IMR-90 (cell line): Measurements from ENCODE around the gene PCCA. TPM values are rescaled to one million over a fixed set of nuclear protein-coding genes. Genes with fewer than 3 reads are reported as not detected.

Experiments used
- ATAC-seq: fragments of 200-7000 bp; cut with Tn5 transposase; 2 replicates; pipeline ENCODE4 v1.9.1; 2020; ENCODE audit warnings: low read depth, mild to moderate bottlenecking, moderate library complexity
- BruUV-seq: library from RNA; stranded (reverse); fragments of 400-500 nt; replicated peaks from 2 replicates; lab custom pipeline; 2021; lab: Mats Ljungman, UMichigan
- CTCF ChIA-PET: fragments of 300-600 bp; formaldehyde crosslinking; extraction: SDS; loops from one replicate; lab custom pipeline; 2021; ENCODE audit warnings: antibody characterized with exemption; lab: Yijun Ruan, JAX
- POLR2A ChIA-PET: fragments of 300-600 bp; sonication (Branson Sonifier 250); formaldehyde crosslinking; loops from one replicate; lab custom pipeline; 2022; ENCODE audit warnings: antibody characterized with exemption; ENCODE audit not compliant: unreplicated experiment; lab: Charles Lee
- DNase-seq: peaks from one replicate; pipeline ENCODE4 v3.0.0; 2013
- H2AFZ ChIP-seq: replicated peaks from 2 replicates; pipeline ENCODE3; 2013; ENCODE audit warnings: low read length, mild to moderate bottlenecking; ENCODE audit not compliant: poor library complexity
- H2AK5ac ChIP-seq: 2 replicates; pipeline ENCODE4 v1.6.1; 2013; ENCODE audit warnings: low read depth, low read length, inconsistent platforms
- H2AK9ac ChIP-seq: replicated peaks from 2 replicates; pipeline ENCODE3; 2013; ENCODE audit warnings: mild to moderate bottlenecking, low read depth, low read length, moderate library complexity; ENCODE audit not compliant: poor library complexity
- H2BK120ac ChIP-seq: 2 replicates; pipeline ENCODE4 v1.6.1; 2013; ENCODE audit warnings: low read depth, low read length, inconsistent platforms
- H2BK15ac ChIP-seq: 3 replicates; pipeline ENCODE4 v1.6.1; 2013; ENCODE audit warnings: low read depth, low read length, inconsistent platforms
- H2BK20ac ChIP-seq: 2 replicates; pipeline ENCODE4 v1.6.1; 2013; ENCODE audit warnings: low read depth, mild to moderate bottlenecking, inconsistent platforms, low read length, moderate library complexity
- H2BK5ac ChIP-seq: 2 replicates; pipeline ENCODE4 v1.6.1; 2013; ENCODE audit warnings: mild to moderate bottlenecking, low read depth, low read length, inconsistent platforms; ENCODE audit not compliant: poor library complexity, severe bottlenecking
- H3K14ac ChIP-seq: replicated peaks from 2 replicates; pipeline ENCODE4 v1.6.1; 2013; ENCODE audit warnings: low read depth, low read length, inconsistent platforms
- H3K18ac ChIP-seq: 2 replicates; pipeline ENCODE4 v1.6.1; 2013; ENCODE audit warnings: low read depth, low read length, control low read depth
- H3K23ac ChIP-seq: 2 replicates; pipeline ENCODE4 v1.6.1; 2013; ENCODE audit warnings: low read depth, low read length, inconsistent platforms
- H3K27ac ChIP-seq: 2 replicates; pipeline ENCODE4 v1.5.1; 2013; ENCODE audit warnings: mild to moderate bottlenecking, control low read depth, low read length; ENCODE audit not compliant: insufficient read depth
- H3K27me3 ChIP-seq: 2 replicates; pipeline ENCODE4 v1.6.1; 2013; ENCODE audit warnings: low read length; ENCODE audit not compliant: control insufficient read depth, insufficient read depth
- H3K36me3 ChIP-seq: 2 replicates; pipeline ENCODE4 v1.6.1; 2013; ENCODE audit warnings: low read length, mixed read lengths; ENCODE audit not compliant: control insufficient read depth, insufficient read depth
- H3K4ac ChIP-seq: 2 replicates; pipeline ENCODE4 v1.6.1; 2013; ENCODE audit warnings: low read depth, low read length, inconsistent platforms
- H3K4me1 ChIP-seq: 2 replicates; pipeline ENCODE4 v1.6.1; 2013; ENCODE audit warnings: low read length, mixed read lengths; ENCODE audit not compliant: control insufficient read depth, insufficient read depth
- H3K4me2 ChIP-seq: 2 replicates; pipeline ENCODE4 v1.6.1; 2013; ENCODE audit warnings: low read depth, mild to moderate bottlenecking, control low read depth, low read length, moderate library complexity
- H3K4me3 ChIP-seq: 2 replicates; pipeline ENCODE4 v1.5.1; 2013; ENCODE audit warnings: low read depth, mild to moderate bottlenecking, control low read depth, low read length, moderate library complexity; ENCODE audit not compliant: insufficient read depth
- H3K56ac ChIP-seq: 2 replicates; pipeline ENCODE4 v1.6.1; 2013; ENCODE audit warnings: low read length, inconsistent platforms; ENCODE audit not compliant: insufficient read depth; ENCODE audit errors: extremely low read depth
- H3K79me1 ChIP-seq, 2 experiments: 2 replicates each; pipeline ENCODE4 v1.6.1; 2013; ENCODE audit warnings: low read length in 2 of 2, inconsistent platforms in 1 of 2, low read depth in 1 of 2
- H3K9ac ChIP-seq: 2 replicates; pipeline ENCODE4 v1.6.1; 2013; ENCODE audit warnings: low read depth, low read length, control low read depth
- H3K9me1 ChIP-seq: 2 replicates; pipeline ENCODE4 v1.6.1; 2013; ENCODE audit warnings: low read length, inconsistent platforms; ENCODE audit not compliant: insufficient read depth
- H3K9me3 ChIP-seq: 2 replicates; pipeline ENCODE4 v1.6.1; 2013; ENCODE audit warnings: low read length; ENCODE audit not compliant: control insufficient read depth, insufficient read depth
- H4K20me1 ChIP-seq: 2 replicates; pipeline ENCODE4 v1.6.1; 2013; ENCODE audit warnings: low read length, inconsistent platforms; ENCODE audit not compliant: insufficient read depth
- H4K5ac ChIP-seq: 2 replicates; pipeline ENCODE4 v1.6.1; 2013; ENCODE audit warnings: mild to moderate bottlenecking, low read depth, low read length, control low read depth
- H4K8ac ChIP-seq, 2 experiments: 2 replicates each; pipeline ENCODE4 v1.6.1; 2013; ENCODE audit warnings: low read depth in 2 of 2, low read length in 2 of 2, control low read depth in 1 of 2, inconsistent platforms in 1 of 2
- H4K91ac ChIP-seq: 2 replicates; pipeline ENCODE4 v1.6.1; 2013; ENCODE audit warnings: low read depth, low read length, inconsistent platforms; ENCODE audit not compliant: insufficient read depth
- SMC3 ChIP-seq: fragments of 150-350 bp; IDR thresholded peaks from 2 replicates; pipeline ENCODE4 v1.6.1; 2016; ENCODE audit warnings: low read depth, mild to moderate bottlenecking, antibody characterized with exemption, low read length, moderate library complexity
- WGBS, 2 experiments: methylation state at CpG; one replicate each; pipeline versions ENCODE4 v1.1.5 to v1.1.7; 2013; ENCODE audit warnings: missing lambda C conversion rate in 2 of 2; ENCODE audit not compliant: insufficient read length in 1 of 2; ENCODE audit errors: extremely low coverage in 2 of 2; 5-methylcytosine and 5-hydroxymethylcytosine counted together
- dilution Hi-C: fragments of 300-500 bp; cut with HindIII; formaldehyde crosslinking; loops from one replicate; pipeline ENCODE4 v1.14.3; 2018; ENCODE audit warnings: low sequenced_read_pairs; ENCODE audit not compliant: unreplicated experiment
- in situ Hi-C: fragments of 300-500 bp; cut with MboI; formaldehyde crosslinking; loops from 3 replicates; pipeline ENCODE4 v1.14.3; 2019; ENCODE audit warnings: low sequenced_read_pairs, inconsistent platforms, mixed read lengths
- intact Hi-C: fragments of 100-400 bp; cut with micrococcal nuclease; formaldehyde crosslinking; loops from 2 replicates; pipeline ENCODE4 v1.10.0; 2022
- polyA plus RNA-seq, 3 experiments: library from polyadenylated mRNA; depleted of rRNA; stranded (reverse); fragments of >200 nt; gene quantifications; 2 replicates each; pipeline ENCODE4 v1.2.3, GENCODE V29; 2012; ENCODE audit warnings: low replicate concordance in 1 of 3
- total RNA-seq: library from RNA; depleted of rRNA; stranded (reverse); fragments of >200 nt; gene quantifications from 2 replicates; pipeline ENCODE4 v1.2.3, GENCODE V29; 2012

PCCA gene
- total and polyA plus RNA-seq, 2 of the 4 experiments (the other 2 are of a cell fraction), result 7.6 to 24.0 TPM

DNA sequence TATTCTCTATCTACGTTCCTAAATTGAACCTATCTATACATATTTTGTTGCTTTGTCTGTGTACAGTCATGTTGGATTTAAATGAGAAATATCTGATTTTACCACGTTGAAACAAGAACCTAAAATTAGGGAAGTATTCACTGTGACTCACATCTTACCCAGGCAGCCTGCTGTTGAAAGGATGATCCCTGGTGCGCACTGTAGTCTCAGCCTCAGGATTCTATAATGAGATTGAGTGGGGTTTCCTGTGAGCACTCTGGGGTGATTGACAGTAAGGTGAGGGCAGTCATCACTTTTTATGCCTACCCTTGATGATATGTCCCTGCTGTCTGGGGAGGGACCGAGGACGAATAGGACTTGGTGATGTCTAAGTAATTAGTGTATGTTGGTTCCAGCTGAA, 35.4 kb downstream of the PCCA start:
- BruUV-seq, result no TSS peak
- ATAC-seq (peak; percentile 51), DNase-seq (peak; percentile 64)
- H2AK5ac ChIP-seq, result no peak overlapping the region
- H2BK20ac ChIP-seq, result no peak overlapping the region
- peaks cover 2% of the 10 kb centered on the region for H3K4me1 ChIP-seq
- ChIA-PET POLR2A (no interaction called here), CTCF (no interaction called here)
- peaks cover 2 to 3% of the 10 kb centered on the region in 2 experiments; a peak in 2 of 4 replicates for H3K79me1 ChIP-seq
- no peak overlapping the region for H2BK15ac ChIP-seq
- H2BK120ac ChIP-seq, result no peak overlapping the region
- peaks cover 4% of the 10 kb centered on the region; the same call in 1 of the 2 replicates for H3K9me1 ChIP-seq
- H3K18ac ChIP-seq, result no peak overlapping the region
- 100% methylated on average over 1 of the region's 5 CpGs; no CpG with 5 or more reads in 1 of the 2 experiments for WGBS, 2 experiments
- intact Hi-C loops (no loop called here), in situ Hi-C loops (no loop called here), dilution Hi-C loops (no loop called here)
- H3K56ac ChIP-seq, result no peak overlapping the region
- no peak overlapping the region for H3K14ac ChIP-seq
- no peak overlapping the region for H2AK9ac ChIP-seq
- no peak overlapping the region for H3K23ac ChIP-seq
- H2BK5ac ChIP-seq, result no peak overlapping the region
- H4K8ac ChIP-seq, result no peak overlapping the region
- no peak overlapping the region for H3K27ac ChIP-seq
- H3K4ac ChIP-seq, result no peak overlapping the region
- H3K27me3 ChIP-seq, result no peaks in the 10 kb centered on the region
- no peak overlapping the region for H3K4me3 ChIP-seq
- H4K91ac ChIP-seq, result no peak overlapping the region
- H3K9me3 ChIP-seq, result peaks cover 3% of the 10 kb centered on the region; the same call in 1 of the 2 replicates
- peaks cover 2% of the 10 kb centered on the region; the same call in 1 of the 2 replicates for H4K20me1 ChIP-seq
- H3K36me3 ChIP-seq, result peaks cover 4% of the 10 kb centered on the region; the same call in 1 of the 2 replicates
- no peak for TF ChIP-seq SMC3
- no peak overlapping the region for H3K9ac ChIP-seq
- H3K4me2 ChIP-seq, result no peak overlapping the region
- no peak overlapping the region for H2AFZ ChIP-seq
- H4K5ac ChIP-seq, result no peak overlapping the region
